A673 (cell line): ENCODE measurements around the gene CRNN. TPM values are rescaled to one million over a fixed set of nuclear protein-coding genes. Genes with fewer than 3 reads are reported as not detected.

Experiments
- BruUV-seq: library from RNA; stranded (reverse); fragments of 400-500 nt; replicated peaks from 2 replicates; lab custom pipeline; 2021; lab: Mats Ljungman, UMichigan
- CTCF ChIA-PET: fragments of 300-600 bp; sonication (Branson Sonifier 250); formaldehyde crosslinking; loops from one replicate; lab custom pipeline; 2022; ENCODE audit warnings: antibody characterized with exemption; lab: Charles Lee
- POLR2A ChIA-PET: fragments of 300-600 bp; sonication (Branson Sonifier 250); formaldehyde crosslinking; loops from one replicate; lab custom pipeline; 2022; ENCODE audit warnings: antibody characterized with exemption; ENCODE audit not compliant: low non-redundant PET; lab: Charles Lee
- DNase-seq: peaks from one replicate; pipeline ENCODE4 v3.0.0-alpha.2; 2015; ENCODE audit warnings: low spot score
- H3K27ac ChIP-seq: fragments of 200-600 bp; sonication (generic); 2 replicates; pipeline ENCODE4 v1.5.1; 2016; ENCODE audit warnings: mixed run types, low read depth, mild to moderate bottlenecking, mixed read lengths, antibody characterized with exemption, low read length; ENCODE audit not compliant: poor library complexity, severe bottlenecking
- H3K27me3 ChIP-seq: fragments of 200-600 bp; sonication (generic); replicated peaks from 2 replicates; pipeline ENCODE4 v1.6.1; 2017; ENCODE audit warnings: mixed run types, low read depth, mild to moderate bottlenecking, mixed read lengths, antibody characterized with exemption, low read length; ENCODE audit not compliant: insufficient read depth, poor library complexity
- H3K36me3 ChIP-seq: fragments of 200-600 bp; sonication (generic); 2 replicates; pipeline ENCODE4 v1.6.1; 2016; ENCODE audit warnings: mixed run types, mild to moderate bottlenecking, mixed read lengths, antibody characterized with exemption, low read length; ENCODE audit not compliant: insufficient read depth, poor library complexity, severe bottlenecking
- H3K4me1 ChIP-seq: fragments of 200-600 bp; sonication (generic); 2 replicates; pipeline ENCODE4 v1.6.1; 2017; ENCODE audit warnings: mixed run types, mild to moderate bottlenecking, mixed read lengths, antibody characterized with exemption, low read length; ENCODE audit not compliant: insufficient read depth, poor library complexity, severe bottlenecking
- H3K4me3 ChIP-seq: fragments of 200-600 bp; sonication (generic); 2 replicates; pipeline ENCODE4 v1.5.1; 2016; ENCODE audit warnings: low read depth, mixed run types, mild to moderate bottlenecking, mixed read lengths, low read length; ENCODE audit not compliant: poor library complexity, severe bottlenecking
- H3K9me3 ChIP-seq: fragments of 200-600 bp; sonication (generic); 2 replicates; pipeline ENCODE4 v1.6.1; 2016; ENCODE audit warnings: mixed run types, low read depth, mild to moderate bottlenecking, mixed read lengths, antibody characterized with exemption, low read length; ENCODE audit not compliant: poor library complexity, severe bottlenecking
- EZH2 ChIP-seq: fragments of 200-600 bp; sonication (generic); IDR thresholded peaks from 2 replicates; pipeline ENCODE4 v1.6.1; 2017; ENCODE audit warnings: borderline replicate concordance, low read depth, mild to moderate bottlenecking, mixed read lengths, antibody characterized with exemption, low read length; ENCODE audit not compliant: poor library complexity, severe bottlenecking
- intact Hi-C: fragments of 100-400 bp; cut with micrococcal nuclease; formaldehyde crosslinking; loops from one replicate; pipeline ENCODE4 v1.10.0; 2022; ENCODE audit not compliant: unreplicated experiment
- total RNA-seq: library from RNA; stranded (reverse); gene quantifications from 2 replicates; pipeline ENCODE4 v1.2.3, GENCODE V29; 2021
- TF ChIP-seq, protein P1 (sequence below): fragments of 300-800, 200-600 bp; sonication (generic); conservative IDR thresholded peaks from 2 replicates; pipeline ENCODE4 v1.5.1; 2017; ENCODE audit warnings: low read depth, mild to moderate bottlenecking, antibody characterized with exemption, low read length, moderate library complexity, mixed read lengths

The CRNN gene
- total RNA-seq, 1 experiment from 2014 or later, result not detected

DNA sequence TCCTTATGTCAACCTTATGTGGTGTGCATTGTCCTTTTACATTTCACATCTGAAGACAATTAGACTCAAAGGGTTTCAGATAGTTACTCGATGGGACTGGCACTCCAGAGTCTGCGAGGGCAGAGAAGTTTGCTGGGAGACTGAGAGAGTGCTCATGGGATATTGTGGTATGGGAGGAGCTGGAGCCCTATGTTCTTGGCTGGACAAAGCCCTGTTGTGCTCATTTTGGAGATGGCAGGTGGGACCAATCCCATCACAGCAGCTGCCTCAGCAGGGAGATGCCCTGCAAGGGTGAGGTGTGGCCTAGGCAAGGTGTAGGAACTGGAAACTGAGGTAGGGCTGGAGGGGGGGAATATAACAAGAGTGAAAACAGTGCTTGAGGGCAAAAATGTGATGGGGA is 43.5 kb upstream of the CRNN start:
- POLR2A ChIA-PET, result no interaction called here

DNA sequence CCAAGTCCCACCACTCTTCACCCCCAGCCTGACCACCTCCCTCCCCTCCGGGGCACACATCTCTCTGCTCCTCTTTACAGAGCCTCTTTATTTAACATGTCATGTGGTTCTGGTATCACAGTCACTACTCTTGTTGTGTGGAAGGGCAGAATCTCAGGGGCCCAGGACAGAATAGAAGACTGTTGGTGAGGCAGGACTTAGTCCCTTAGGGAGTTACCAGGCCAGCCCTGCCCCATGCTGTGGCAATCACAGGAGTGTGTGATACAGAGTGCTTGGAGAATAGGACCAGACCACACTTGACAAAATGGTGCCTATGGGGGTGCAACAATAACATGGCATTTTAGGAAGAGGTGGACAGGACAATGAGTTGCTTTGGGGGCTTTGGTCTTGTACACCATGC is 43.0 kb upstream of the CRNN start:
- CTCF ChIA-PET, result no interaction called here

More for the DNA sequence above, 43.5 kb upstream of the CRNN start:
- no TSS peak for BruUV-seq
- Histone ChIP-seq H3K9me3 (no peaks in the 10 kb centered on the region), H3K4me1 (no peaks in the 10 kb centered on the region), H3K36me3 (no peaks in the 10 kb centered on the region), H3K27me3 (peaks cover 3% of the 10 kb centered on the region), H3K4me3 (no peak overlapping the region), H3K27ac (no peak overlapping the region)
- no peak for TF ChIP-seq EZH2
- TF ChIP-seq, protein P1, sequence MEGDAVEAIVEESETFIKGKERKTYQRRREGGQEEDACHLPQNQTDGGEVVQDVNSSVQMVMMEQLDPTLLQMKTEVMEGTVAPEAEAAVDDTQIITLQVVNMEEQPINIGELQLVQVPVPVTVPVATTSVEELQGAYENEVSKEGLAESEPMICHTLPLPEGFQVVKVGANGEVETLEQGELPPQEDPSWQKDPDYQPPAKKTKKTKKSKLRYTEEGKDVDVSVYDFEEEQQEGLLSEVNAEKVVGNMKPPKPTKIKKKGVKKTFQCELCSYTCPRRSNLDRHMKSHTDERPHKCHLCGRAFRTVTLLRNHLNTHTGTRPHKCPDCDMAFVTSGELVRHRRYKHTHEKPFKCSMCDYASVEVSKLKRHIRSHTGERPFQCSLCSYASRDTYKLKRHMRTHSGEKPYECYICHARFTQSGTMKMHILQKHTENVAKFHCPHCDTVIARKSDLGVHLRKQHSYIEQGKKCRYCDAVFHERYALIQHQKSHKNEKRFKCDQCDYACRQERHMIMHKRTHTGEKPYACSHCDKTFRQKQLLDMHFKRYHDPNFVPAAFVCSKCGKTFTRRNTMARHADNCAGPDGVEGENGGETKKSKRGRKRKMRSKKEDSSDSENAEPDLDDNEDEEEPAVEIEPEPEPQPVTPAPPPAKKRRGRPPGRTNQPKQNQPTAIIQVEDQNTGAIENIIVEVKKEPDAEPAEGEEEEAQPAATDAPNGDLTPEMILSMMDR, result no peak
- CTCF ChIA-PET, result interaction anchor here (1.3 to 2.4 kb wide), 3 partner anchors 10 to 110 kb away, joined by 3 to 16 read pairs (median 5); no protein-coding TSS in a partner anchor
- no peak for DNase-seq
- intact Hi-C loops, result loop anchor here (5.0 kb wide), 2 partner anchors 110 to 315 kb away; no protein-coding TSS in a partner anchor

DNA sequence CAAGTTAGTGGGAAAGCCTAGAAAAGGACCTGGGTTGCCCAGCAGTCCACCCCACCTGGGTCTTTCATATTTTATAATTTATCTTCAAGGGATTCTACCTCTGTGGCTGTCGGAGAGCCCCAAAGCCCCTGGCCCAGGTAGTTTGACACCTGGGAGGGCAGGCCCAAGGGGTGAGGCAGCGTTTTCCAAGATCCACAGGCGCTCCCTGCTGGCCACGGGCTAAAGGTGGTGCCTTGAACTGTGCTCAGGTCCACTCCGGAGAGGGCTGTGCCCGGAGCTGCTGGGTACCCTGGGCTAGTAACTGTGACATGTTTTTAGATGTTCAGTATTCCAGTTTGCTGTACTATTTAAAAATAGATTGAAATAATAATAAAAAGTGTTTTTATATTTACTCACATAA is 37.2 kb upstream of the CRNN start:
- Histone ChIP-seq H3K27ac (no peak overlapping the region), H3K9me3 (no peaks in the 10 kb centered on the region), H3K4me3 (no peak overlapping the region), H3K36me3 (no peaks in the 10 kb centered on the region), H3K27me3 (peaks cover 3% of the 10 kb centered on the region), H3K4me1 (no peaks in the 10 kb centered on the region)
- ChIA-PET POLR2A (no interaction called here), CTCF (no interaction called here)
- TF ChIP-seq EZH2, result no peak
- TF ChIP-seq, protein P1, result peak; percentile 19; the same call in 1 of the 2 replicates
- intact Hi-C loops, result no loop called here
- no TSS peak for BruUV-seq
- no peak for DNase-seq

More for the DNA sequence above, 43.0 kb upstream of the CRNN start:
- POLR2A ChIA-PET, result no interaction called here
- TF ChIP-seq, protein P1, result no peak
- TF ChIP-seq EZH2, result no peak
- no peak overlapping the region for H3K27ac ChIP-seq
- no peaks in the 10 kb centered on the region for H3K9me3 ChIP-seq
- H3K36me3 ChIP-seq, result no peaks in the 10 kb centered on the region
- no TSS peak for BruUV-seq
- no peak for DNase-seq
- H3K4me3 ChIP-seq, result no peak overlapping the region
- H3K27me3 ChIP-seq, result peaks cover 3% of the 10 kb centered on the region
- intact Hi-C loops, result loop anchor here (5.0 kb wide), 2 partner anchors 110 to 315 kb away; no protein-coding TSS in a partner anchor
- H3K4me1 ChIP-seq, result no peaks in the 10 kb centered on the region
